HepG2 (cell line): ENCODE results near the gene OGFOD3. TPM values are rescaled to one million over a fixed set of nuclear protein-coding genes. Genes with fewer than 3 reads are reported as not detected.

ENCODE experiments used
- ARID2 ChIP-seq: sonication (generic); formaldehyde crosslinking; IDR thresholded peaks from 2 replicates; pipeline ENCODE4 v1.8.1; 2022; ENCODE audit warnings: mild to moderate bottlenecking, missing genetic modification reagents, borderline replicate concordance
- CENPT ChIP-seq: sonication (generic); formaldehyde crosslinking; IDR thresholded peaks from 2 replicates; pipeline ENCODE4 v1.8.0; 2022; ENCODE audit warnings: low read depth, mild to moderate bottlenecking, moderate library complexity, missing genetic modification reagents
- IRX3 ChIP-seq: sonication (generic); formaldehyde crosslinking; IDR thresholded peaks from 2 replicates; pipeline ENCODE4 v1.8.1; 2023; ENCODE audit warnings: mild to moderate bottlenecking, low read depth, missing genetic modification reagents, borderline replicate concordance
- MLX ChIP-seq: IDR thresholded peaks from 2 replicates; pipeline ENCODE4 v1.6.1; 2016
- NR0B2 ChIP-seq: sonication (generic); formaldehyde crosslinking; IDR thresholded peaks from 2 replicates; pipeline ENCODE4 v1.4.0; 2020; ENCODE audit warnings: mild to moderate bottlenecking, missing genetic modification reagents
- PAF1 ChIP-seq: IDR thresholded peaks from 2 replicates; pipeline ENCODE4 v1.6.1; 2016; ENCODE audit warnings: missing genetic modification reagents, missing compliant biosample characterization
- RAD21 ChIP-seq: fragments of 450-650 bp; formaldehyde crosslinking; IDR thresholded peaks from 2 replicates; pipeline ENCODE4 v1.5.0; 2020; ENCODE audit warnings: mild to moderate bottlenecking
- RXRB ChIP-seq: IDR thresholded peaks from 2 replicates; pipeline ENCODE4 v1.6.1; 2016; ENCODE audit warnings: borderline replicate concordance, missing genetic modification reagents, missing compliant biosample characterization
- SMC3 ChIP-seq: IDR thresholded peaks from 2 replicates; pipeline ENCODE4 v1.6.1; 2011; ENCODE audit warnings: low read length, improper control_type of control experiment
- SRSF4 ChIP-seq: fragments of 200-400 bp; formaldehyde crosslinking; IDR thresholded peaks from one replicate; pipeline ENCODE4 v1.6.1; 2018; ENCODE audit warnings: mild to moderate bottlenecking, low read depth, low read length, moderate library complexity; ENCODE audit not compliant: poor library complexity, severe bottlenecking
- TBX2 ChIP-seq: sonication (generic); formaldehyde crosslinking; IDR thresholded peaks from 2 replicates; pipeline ENCODE4 v1.5.0; 2020; ENCODE audit warnings: missing genetic modification reagents, mild to moderate bottlenecking, borderline replicate concordance
- WIZ ChIP-seq: sonication (generic); formaldehyde crosslinking; IDR thresholded peaks from 2 replicates; pipeline ENCODE4 v1.5.1; 2020; ENCODE audit warnings: mild to moderate bottlenecking, missing genetic modification reagents
- XBP1 ChIP-seq: sonication (generic); formaldehyde crosslinking; IDR thresholded peaks from 2 replicates; pipeline ENCODE4 v1.5.0; 2020; ENCODE audit warnings: missing genetic modification reagents
- ZBTB20 ChIP-seq: sonication (generic); formaldehyde crosslinking; IDR thresholded peaks from 2 replicates; pipeline ENCODE4 v1.8.1; 2023; ENCODE audit warnings: missing genetic modification reagents, low read depth, mild to moderate bottlenecking, borderline replicate concordance
- ZBTB26 ChIP-seq: IDR thresholded peaks from 2 replicates; pipeline ENCODE4 v1.6.1; 2016; ENCODE audit warnings: missing compliant biosample characterization, missing genetic modification reagents, borderline replicate concordance
- ZBTB34 ChIP-seq: sonication (generic); formaldehyde crosslinking; IDR thresholded peaks from 2 replicates; pipeline ENCODE4 v1.8.0; 2022; ENCODE audit warnings: mild to moderate bottlenecking, missing genetic modification reagents
- ZC3H4 ChIP-seq: sonication (generic); formaldehyde crosslinking; IDR thresholded peaks from 2 replicates; pipeline ENCODE4 v1.4.0; 2020; ENCODE audit warnings: missing genetic modification reagents, borderline replicate concordance
- ZFP1 ChIP-seq: IDR thresholded peaks from 2 replicates; pipeline ENCODE4 v1.6.1; 2016
- ZNF256 ChIP-seq: sonication (generic); formaldehyde crosslinking; conservative IDR thresholded peaks from 2 replicates; pipeline ENCODE4 v1.4.0; 2020; ENCODE audit warnings: missing genetic modification reagents
- ZNF280D ChIP-seq: sonication (generic); formaldehyde crosslinking; IDR thresholded peaks from 2 replicates; pipeline ENCODE4 v1.5.1; 2020; ENCODE audit warnings: mild to moderate bottlenecking, missing genetic modification reagents
- ZNF430 ChIP-seq: sonication (generic); formaldehyde crosslinking; IDR thresholded peaks from 2 replicates; pipeline ENCODE4 v1.9.0; 2021; ENCODE audit warnings: mild to moderate bottlenecking, missing genetic modification reagents
- ZNF747 ChIP-seq: sonication (generic); formaldehyde crosslinking; IDR thresholded peaks from 2 replicates; pipeline ENCODE4 v1.8.1; 2023; ENCODE audit warnings: missing genetic modification reagents, mild to moderate bottlenecking, borderline replicate concordance
- polyA plus RNA-seq, 8 experiments: library from polyadenylated mRNA; depleted of rRNA in 3 of 8; stranded (reverse) in 7 of 8; unstranded in 1 of 8; fragments of >200 nt; fragmentation: Illumina TruSeq in 4 of 8; extraction: Trizol in 4 of 8; gene quantifications; 2 replicates each; pipeline versions ENCODE4 v1.2.1 to v1.2.3, GENCODE V29; 2011 to 2016; ENCODE audit warnings: low read depth in 4 of 8, missing spikeins in 1 of 8, mixed read lengths in 1 of 8; ENCODE audit not compliant: insufficient read depth in 1 of 8
- total RNA-seq, 5 experiments: library from RNA; depleted of rRNA; stranded (reverse); fragments of >200 nt; fragmentation: Illumina TruSeq; extraction: Trizol; gene quantifications; 2 replicates each; pipeline ENCODE4 v1.2.3, GENCODE V29; 2016; ENCODE audit warnings: low read depth in 1 of 5

OGFOD3 gene
- total and polyA plus RNA-seq, 2 of the 13 experiments (the other 11 are each of a cell fraction or from before 2014, with no cell fraction given): 40.0 to 42.1 TPM

GRCh38 chr17:82457073-82457928 lies 38.9 kb upstream of the OGFOD3 start (continued):
- no peak for TF ChIP-seq NR0B2 (CRISPR knock-in tag)
- no peak for TF ChIP-seq SRSF4
- no peak for TF ChIP-seq CENPT (CRISPR knock-in tag)
- 0 out of 2 replicates have a peak, but pooled peaks have one; percentile 29 for TF ChIP-seq TBX2 (CRISPR knock-in tag)
- no peak for TF ChIP-seq RAD21
- TF ChIP-seq ZNF430 (CRISPR knock-in tag): no peak
- 0 out of 2 replicates have a peak, but pooled peaks have one; percentile 1 for TF ChIP-seq SMC3
- TF ChIP-seq ZBTB26 (CRISPR knock-in tag): no peak
- TF ChIP-seq MLX (CRISPR knock-in tag): no peak
- 0 out of 2 replicates have a peak, but pooled peaks have one; percentile 0 for TF ChIP-seq ZNF280D (CRISPR knock-in tag)
- TF ChIP-seq PAF1 (CRISPR knock-in tag): peak; percentile 71; the same call in 1 of the 2 replicates
- 0 out of 2 replicates have a peak, but pooled peaks have one; percentile 8 for TF ChIP-seq WIZ (CRISPR knock-in tag)
- 0 out of 2 replicates have a peak, but pooled peaks have one; percentile 21 for TF ChIP-seq ZNF747 (CRISPR knock-in tag)
- peak; percentile 19; the same call in 1 of the 2 replicates for TF ChIP-seq ZFP1 (CRISPR knock-in tag)
- no peak for TF ChIP-seq ZNF256 (CRISPR knock-in tag)
- no peak for TF ChIP-seq XBP1
- TF ChIP-seq RXRB (CRISPR knock-in tag): no peak
- TF ChIP-seq ZBTB34 (CRISPR knock-in tag): peak; percentile 15; the same call in 1 of the 2 replicates
- 0 out of 2 replicates have a peak, but pooled peaks have one; percentile 8 for TF ChIP-seq ZBTB20 (CRISPR knock-in tag)
- TF ChIP-seq ARID2 (CRISPR knock-in tag): peak; percentile 88
- TF ChIP-seq ZC3H4 (CRISPR knock-in tag): peak; percentile 96
- TF ChIP-seq IRX3 (CRISPR knock-in tag): no peak
